Measurements from ENCODE around the gene PSME4. TPM values are rescaled to one million over a fixed set of nuclear protein-coding genes. Genes with fewer than 3 reads are reported as not detected.

The PSME4 gene
- total and polyA plus RNA-seq, 10 of the 15 experiments (the other 5 are each of a cell fraction or from before 2014, with no cell fraction given): 11.1 to 56.2 (median 32.1) TPM

GRCh38 chr2:53969968-53970723, 647 bp downstream of the PSME4 start (continued):
- TF ChIP-seq NR2C2 (IDR thresholded peaks at IDR 0.05; ENCODE audit: borderline replicate concordance, control insufficient read depth, insufficient read length, low read depth) (no peak), NR2C1 (IDR thresholded peaks at IDR 0.05) (no peak), NKRF (conservative IDR thresholded peaks at IDR 0.05) (peak; percentile 62), EZH2 (IDR thresholded peaks at IDR 0.05; ENCODE audit: borderline replicate concordance, control insufficient read depth, low read depth, low read length) (no peak), EED (IDR thresholded peaks at IDR 0.05; ENCODE audit: low read depth) (peak; percentile 24; the same call in 1 of the 2 replicates), POLR2A (IDR thresholded peaks at IDR 0.05; ENCODE audit: low read depth, low read length) (no peak), EGR1 (IDR thresholded peaks at IDR 0.05; ENCODE audit: borderline replicate concordance in 1 of 2, low read depth in 2 of 2, low read length in 2 of 2) (no peak), PKNOX1 (IDR thresholded peaks at IDR 0.05) (no peak), IKZF2 (IDR thresholded peaks at IDR 0.05) (peak; percentile 34 to 45; a peak in 2 of 4 replicates), ZNF274 (IDR thresholded peaks at IDR 0.05; ENCODE audit: insufficient read depth, insufficient read length) (no peak), TCF3 (IDR thresholded peaks at IDR 0.05; ENCODE audit: borderline replicate concordance, insufficient read depth, low read depth, low read length) (no peak)
- TF ChIP-seq, protein P1, sequence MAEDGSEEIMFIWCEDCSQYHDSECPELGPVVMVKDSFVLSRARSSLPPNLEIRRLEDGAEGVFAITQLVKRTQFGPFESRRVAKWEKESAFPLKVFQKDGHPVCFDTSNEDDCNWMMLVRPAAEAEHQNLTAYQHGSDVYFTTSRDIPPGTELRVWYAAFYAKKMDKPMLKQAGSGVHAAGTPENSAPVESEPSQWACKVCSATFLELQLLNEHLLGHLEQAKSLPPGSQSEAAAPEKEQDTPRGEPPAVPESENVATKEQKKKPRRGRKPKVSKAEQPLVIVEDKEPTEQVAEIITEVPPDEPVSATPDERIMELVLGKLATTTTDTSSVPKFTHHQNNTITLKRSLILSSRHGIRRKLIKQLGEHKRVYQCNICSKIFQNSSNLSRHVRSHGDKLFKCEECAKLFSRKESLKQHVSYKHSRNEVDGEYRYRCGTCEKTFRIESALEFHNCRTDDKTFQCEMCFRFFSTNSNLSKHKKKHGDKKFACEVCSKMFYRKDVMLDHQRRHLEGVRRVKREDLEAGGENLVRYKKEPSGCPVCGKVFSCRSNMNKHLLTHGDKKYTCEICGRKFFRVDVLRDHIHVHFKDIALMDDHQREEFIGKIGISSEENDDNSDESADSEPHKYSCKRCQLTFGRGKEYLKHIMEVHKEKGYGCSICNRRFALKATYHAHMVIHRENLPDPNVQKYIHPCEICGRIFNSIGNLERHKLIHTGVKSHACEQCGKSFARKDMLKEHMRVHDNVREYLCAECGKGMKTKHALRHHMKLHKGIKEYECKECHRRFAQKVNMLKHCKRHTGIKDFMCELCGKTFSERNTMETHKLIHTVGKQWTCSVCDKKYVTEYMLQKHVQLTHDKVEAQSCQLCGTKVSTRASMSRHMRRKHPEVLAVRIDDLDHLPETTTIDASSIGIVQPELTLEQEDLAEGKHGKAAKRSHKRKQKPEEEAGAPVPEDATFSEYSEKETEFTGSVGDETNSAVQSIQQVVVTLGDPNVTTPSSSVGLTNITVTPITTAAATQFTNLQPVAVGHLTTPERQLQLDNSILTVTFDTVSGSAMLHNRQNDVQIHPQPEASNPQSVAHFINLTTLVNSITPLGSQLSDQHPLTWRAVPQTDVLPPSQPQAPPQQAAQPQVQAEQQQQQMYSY (CRISPR knock-in tag; IDR thresholded peaks at IDR 0.05): no peak

All from GM12878 (cell line).